ENCODE measurements around the gene EIF4ENIF1. TPM values are rescaled to one million over a fixed set of nuclear protein-coding genes. Genes with fewer than 3 reads are reported as not detected.
"Not testable (repeated sequence)": the region's sequence is repeated elsewhere in the genome, so short reads cannot be mapped to it uniquely, and the experiment has no call there.

EIF4ENIF1 gene
- total RNA-seq, result 10 to 100 TPM; 21.8 to 24.7 TPM
- long read RNA-seq, partial matches to known transcripts, result 2 of 6 reads
- long read RNA-seq, other reads (novel, unspliced or antisense), result 3 of 6 reads

- intact Hi-C loops (cut with DNase I), result loop anchor here in 1 of 2 donors (10.0 kb wide), 1 partner anchor 145 kb away; the partner anchor contains the start of gene PATZ1
- ATAC-seq (peak; percentile 96), DNase-seq (peak; percentile 91)
Observed at GRCh38 chr22:31489632-31490495, at the start of gene EIF4ENIF1. Gene EIF4ENIF1, minus strand, starts transcription at chr22:31489842. Its CDS starts 1,124 bp downstream, at chr22:31488718.

DNA sequence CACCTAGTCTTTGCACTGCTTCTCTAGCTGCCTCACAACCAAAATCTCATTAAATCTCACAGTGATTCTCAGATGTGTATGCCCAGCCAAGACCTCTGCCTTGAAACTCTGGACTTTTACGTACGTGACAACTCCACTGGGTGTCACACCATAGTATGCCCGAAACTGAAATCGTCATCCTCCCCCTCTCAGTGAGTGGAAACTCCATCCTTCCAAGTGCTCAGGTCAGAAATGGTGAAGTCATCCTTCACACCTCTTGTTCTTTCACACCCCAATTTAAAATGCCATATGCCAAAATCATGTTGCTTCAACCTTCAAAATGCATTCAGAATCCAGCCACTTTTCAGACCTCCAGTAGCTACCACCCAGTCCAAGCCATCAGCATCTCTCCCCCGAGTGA lies 49.2 kb upstream of the EIF4ENIF1 start:
- intact Hi-C loops (cut with DNase I), result no loop called here
- ATAC-seq (no peak), DNase-seq (no peak)

GRCh38 chr22:31537019-31537535 lies 47.4 kb upstream of the EIF4ENIF1 start:
- ATAC-seq, result no peak
- intact Hi-C loops (cut with DNase I), result no loop called here
- no peak for DNase-seq

DNA sequence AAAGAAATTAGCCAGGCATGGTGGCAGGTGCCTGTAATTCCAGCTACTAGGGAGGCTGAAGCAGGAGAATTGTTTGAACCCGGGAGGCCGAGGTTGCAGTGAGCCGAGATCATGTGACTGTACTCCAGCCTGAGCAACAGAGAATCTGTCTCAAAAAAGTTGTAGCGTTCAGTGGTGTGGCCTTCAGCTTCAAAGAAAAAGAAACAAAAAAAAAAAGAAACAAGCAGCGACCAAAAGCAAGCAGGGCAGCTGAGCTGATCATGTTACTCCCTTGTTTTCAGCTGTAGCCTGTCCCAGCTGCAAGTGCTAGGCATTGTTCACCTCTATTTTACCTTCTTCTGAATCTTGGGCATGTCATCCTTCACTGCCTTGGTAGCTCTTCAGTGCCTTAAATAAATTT lies 43.7 kb upstream of the EIF4ENIF1 start:
- ATAC-seq (no peak), DNase-seq (no peak)
- intact Hi-C loops (cut with DNase I), result no loop called here

- intact Hi-C loops (cut with DNase I), result no loop called here
- ATAC-seq (no peak), DNase-seq (no peak)
Observed at GRCh38 chr22:31532060-31532459, 42.4 kb upstream of the EIF4ENIF1 start.

- DNase-seq (no peak), ATAC-seq (no peak)
- intact Hi-C loops (cut with DNase I), result no loop called here
Observed at GRCh38 chr22:31530823-31531195, 41.2 kb upstream of the EIF4ENIF1 start.

DNA sequence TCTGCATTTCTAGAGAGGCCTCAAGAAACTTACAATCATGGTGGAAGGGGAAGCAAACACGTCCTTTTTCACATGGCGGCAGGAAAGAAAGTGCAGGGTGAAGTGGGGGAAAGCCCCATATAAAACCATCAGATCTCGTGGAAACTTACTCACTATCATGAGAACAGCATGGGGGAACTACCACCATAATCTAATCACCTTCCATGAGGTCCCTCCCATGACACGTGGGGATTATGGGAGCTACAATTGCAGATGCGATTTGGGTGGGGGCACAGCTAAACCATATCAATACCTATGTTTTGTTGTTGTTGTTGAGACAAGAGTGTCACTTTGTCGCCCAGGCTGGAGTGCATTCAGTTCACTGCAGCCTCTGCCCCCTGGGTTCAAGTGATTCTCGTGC lies 36.6 kb upstream of the EIF4ENIF1 start:
- intact Hi-C loops (cut with DNase I), result no loop called here
- DNase-seq (no peak), ATAC-seq (no peak)

DNA sequence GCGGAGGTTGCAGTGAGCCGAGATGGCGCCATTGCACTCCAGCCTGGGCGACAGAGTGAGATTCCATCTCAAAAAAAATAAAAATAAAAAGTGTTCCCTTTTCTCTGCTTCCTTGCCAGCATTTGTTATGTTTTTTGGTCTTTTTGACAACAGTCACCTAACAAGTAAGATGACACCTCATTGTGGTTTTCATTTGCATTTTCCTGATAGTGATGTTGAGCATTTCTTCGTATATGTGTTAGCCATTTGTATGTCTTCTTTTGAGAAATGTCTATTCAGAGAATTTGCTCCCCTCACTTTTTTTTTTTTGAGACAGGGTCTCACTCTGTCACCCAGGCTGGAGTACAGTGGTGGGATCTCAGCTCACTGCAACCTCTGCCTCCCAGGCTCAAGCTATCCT lies 34.5 kb upstream of the EIF4ENIF1 start:
- ATAC-seq; DNase-seq; intact Hi-C loops (cut with DNase I): not testable (repeated sequence)

DNA sequence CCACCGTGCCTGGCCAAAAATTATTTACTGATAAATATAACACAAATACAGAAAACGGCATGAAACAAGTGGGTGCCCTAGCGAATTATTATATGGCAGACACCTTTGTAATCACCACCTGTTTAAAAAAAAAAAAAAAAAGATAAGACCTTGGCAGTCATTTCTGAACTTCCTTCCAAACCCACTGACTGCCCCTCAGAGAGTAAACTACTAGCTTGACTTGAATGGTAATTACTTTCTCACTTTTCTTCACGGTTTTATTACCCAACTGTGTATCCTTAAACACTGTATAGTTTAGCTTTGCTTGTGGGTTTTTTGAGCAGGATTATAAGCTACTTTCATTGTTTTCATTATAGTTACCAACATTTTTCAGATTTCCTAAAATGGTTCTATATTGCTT lies 30.4 kb upstream of the EIF4ENIF1 start:
- DNase-seq, result no peak
- ATAC-seq, result no peak
- intact Hi-C loops (cut with DNase I), result no loop called here

DNA sequence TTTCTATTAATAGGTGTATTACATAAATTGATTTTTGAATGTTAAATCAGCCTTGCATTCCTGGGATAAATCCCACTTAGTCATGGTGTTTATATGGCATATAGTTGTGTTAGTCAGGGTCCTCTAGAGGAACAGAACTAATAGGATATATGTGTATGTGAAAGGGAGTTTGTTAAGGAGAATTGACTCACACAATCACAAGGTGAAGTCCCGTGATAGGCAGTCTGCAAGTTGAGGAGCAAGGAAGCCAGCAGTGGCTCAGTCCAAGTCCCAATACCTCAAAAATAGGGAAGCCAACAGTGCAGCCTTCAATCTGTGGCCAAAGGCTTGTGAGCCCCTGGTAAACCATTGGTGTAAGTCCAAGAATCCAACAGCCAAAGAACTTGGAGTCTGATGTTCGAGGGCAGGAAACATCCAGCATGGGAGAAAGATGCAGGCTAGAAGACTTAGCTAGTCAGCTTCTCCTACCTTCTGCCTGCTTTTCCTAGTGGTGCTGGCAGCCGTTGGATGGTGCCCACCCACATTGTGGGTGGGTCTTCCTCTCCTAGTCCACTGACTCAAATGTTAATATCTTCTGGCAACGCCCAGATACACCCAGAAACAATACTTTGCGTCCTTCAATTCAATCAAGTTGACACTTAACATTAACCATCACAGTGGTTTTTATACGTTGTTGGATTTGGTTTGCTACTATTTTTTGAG lies 19.6 kb upstream of the EIF4ENIF1 start:
- DNase-seq, result no peak
- intact Hi-C loops (cut with DNase I), result no loop called here
- no peak for ATAC-seq

DNA sequence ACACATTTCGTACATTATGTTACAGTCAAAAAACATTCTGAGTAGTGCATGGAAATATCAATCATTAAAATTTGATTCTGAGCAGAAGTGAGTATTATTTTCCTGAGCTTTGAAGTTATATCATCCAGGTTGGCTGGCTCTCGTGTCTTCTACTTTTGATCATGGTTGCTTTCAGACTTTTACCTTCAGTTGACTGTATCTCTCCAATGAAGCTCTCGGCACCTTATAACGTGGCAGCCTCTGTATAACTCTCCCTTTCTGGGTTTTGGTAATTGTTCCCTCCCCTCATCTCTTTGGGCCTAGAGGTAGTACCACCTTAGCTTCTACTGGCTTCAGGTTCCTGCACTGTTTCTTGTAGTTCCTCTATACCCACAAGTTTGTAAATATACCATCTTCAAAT lies 18.9 kb upstream of the EIF4ENIF1 start:
- no peak for DNase-seq
- no peak for ATAC-seq
- intact Hi-C loops (cut with DNase I), result no loop called here

GRCh38 chr22:31507517-31507916 lies 17.9 kb upstream of the EIF4ENIF1 start:
- ATAC-seq; intact Hi-C loops (cut with DNase I); DNase-seq: not testable (repeated sequence)

- ATAC-seq, result no peak
- intact Hi-C loops (cut with DNase I), result no loop called here
Observed at GRCh38 chr22:31504282-31504681, 14.6 kb upstream of the EIF4ENIF1 start.

DNA sequence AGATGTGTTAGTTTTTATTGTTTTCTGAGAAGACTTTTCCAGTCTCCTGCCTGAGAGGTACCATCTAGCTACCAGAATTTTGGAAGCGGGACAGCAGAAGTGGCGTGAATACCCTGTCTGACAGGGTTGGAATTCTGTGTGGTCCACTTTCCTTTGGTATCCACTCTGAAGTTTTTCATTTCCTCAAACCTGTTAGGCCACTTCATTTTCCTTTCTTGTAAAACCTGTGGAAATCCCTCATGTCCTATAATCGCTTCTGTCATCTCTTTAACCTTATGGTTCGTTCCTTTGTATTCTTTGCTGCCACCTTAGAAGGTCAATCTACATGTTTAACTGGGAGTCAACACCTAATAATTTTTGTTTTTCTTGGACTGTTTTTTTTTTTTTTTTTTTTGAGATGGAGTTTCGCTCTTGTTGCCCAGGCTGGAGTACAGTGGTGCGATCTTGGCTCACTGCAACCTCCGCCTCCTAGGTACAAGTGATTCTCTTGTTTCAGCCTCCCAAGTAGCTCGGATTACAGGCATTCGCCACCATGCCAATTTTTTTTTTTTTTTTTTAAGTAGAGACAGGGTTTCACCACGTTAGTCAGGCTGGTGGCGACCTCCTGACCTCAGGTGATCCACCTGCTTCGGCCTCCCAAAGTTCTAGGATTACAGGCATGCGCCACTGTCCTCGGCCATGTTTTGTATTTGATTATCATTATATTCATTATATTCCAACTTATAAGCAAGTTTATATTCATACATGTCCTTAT lies 13.7 kb upstream of the EIF4ENIF1 start:
- intact Hi-C loops (cut with DNase I), result no loop called here
- DNase-seq (no peak), ATAC-seq (no peak)

More at GRCh38 chr22:31504282-31504681, 14.6 kb upstream of the EIF4ENIF1 start:
- DNase-seq, result no peak

DNA sequence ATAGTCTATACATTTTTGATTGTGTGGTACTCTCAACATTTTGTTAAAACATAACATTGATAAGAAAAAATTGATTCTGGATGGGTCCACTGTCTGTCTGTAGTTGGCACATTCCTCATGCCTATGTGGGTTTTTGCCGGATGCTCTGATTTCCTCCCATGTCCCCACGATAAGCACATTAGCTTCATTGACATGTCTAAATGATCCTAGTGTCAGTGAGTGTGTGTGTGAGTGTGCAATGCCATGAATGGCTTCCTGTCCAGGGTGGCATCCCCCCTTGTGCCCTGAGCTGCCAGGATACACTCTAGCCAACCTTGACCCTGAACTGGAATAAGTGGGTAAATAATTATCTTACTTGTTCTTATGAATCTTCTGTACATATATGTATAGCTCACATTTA lies 12.1 kb upstream of the EIF4ENIF1 start:
- ATAC-seq (no peak), DNase-seq (no peak)
- intact Hi-C loops (cut with DNase I), result no loop called here

GRCh38 chr22:31497148-31497938 lies 7.7 kb upstream of the EIF4ENIF1 start:
- no peak for DNase-seq
- intact Hi-C loops (cut with DNase I), result loop anchor here in 1 of 2 donors (10.0 kb wide), 1 partner anchor 153 kb away; the partner anchor contains the start of gene PATZ1
- ATAC-seq, result no peak

- ATAC-seq, result peak; percentile 27 to 40
- intact Hi-C loops (cut with DNase I), result loop anchor here in 1 of 2 donors (10.0 kb wide), 1 partner anchor 152 kb away; the partner anchor contains the start of gene PATZ1
- peak; percentile 33 for DNase-seq
Observed at GRCh38 chr22:31496735-31497146, 7.1 kb upstream of the EIF4ENIF1 start.

Data from left cardiac atrium (tissue), 4 donors.